Thyroid gland (tissue), 4 donors: ENCODE results near the gene MSX1.

Source experiments
- CTCF ChIP-seq, 6 experiments: fragments of 200-600 bp in 3 of 6; fragments of 450-650 bp in 3 of 6; sonication (generic) in 3 of 6; IDR thresholded peaks; one replicate each; pipeline ENCODE4 v1.5.1; 2016 to 2019; ENCODE audit warnings: antibody characterized with exemption in 6 of 6, mild to moderate bottlenecking in 2 of 6, inconsistent platforms in 1 of 6, moderate library complexity in 1 of 6
- POLR2A ChIP-seq, 2 donors: fragments of 450-650 bp; IDR thresholded peaks; one replicate each; pipeline ENCODE4 v1.6.1; 2017; ENCODE audit warnings: antibody characterized with exemption in 2 of 2, mild to moderate bottlenecking in 2 of 2, moderate library complexity in 1 of 2

- TF ChIP-seq CTCF (IDR thresholded peaks at IDR 0.05) (no peak), POLR2A (IDR thresholded peaks at IDR 0.05) (no peak)
Observed at GRCh38 chr4:4862665-4863482, 3.4 kb downstream of the MSX1 start.
